HepG2 (cell line): Measurements from ENCODE around the gene PRSS27. TPM values are rescaled to one million over a fixed set of nuclear protein-coding genes. Genes with fewer than 3 reads are reported as not detected.
"Not testable (repeated sequence)": the region's sequence is repeated elsewhere in the genome, so short reads cannot be mapped to it uniquely, and the experiment has no call there.

ENCODE experiments used
- ATAC-seq: fragments of 200-7000 bp; cut with Tn5 transposase; 3 replicates; pipeline ENCODE4 v1.9.1; 2020; ENCODE audit warnings: mild to moderate bottlenecking, moderate library complexity
- BruUV-seq: library from RNA; stranded (reverse); fragments of 400-500 nt; replicated peaks from 2 replicates; lab custom pipeline; 2021; lab: Mats Ljungman, UMichigan
- CTCF ChIA-PET: fragments of 300-600 bp; formaldehyde crosslinking; extraction: SDS; loops from one replicate; lab custom pipeline; 2021; ENCODE audit warnings: low total read pairs, inconsistent platforms, low intra/inter-chr PET ratio; lab: Yijun Ruan, JAX
- POLR2A ChIA-PET: fragments of 350-600 bp; sonication (Branson Sonifier 250); formaldehyde crosslinking; loops from one replicate; lab custom pipeline; 2020; ENCODE audit warnings: antibody characterized with exemption, inconsistent platforms; lab: Yijun Ruan, JAX
- DNase-seq: peaks from one replicate; pipeline ENCODE4 v3.0.0-alpha.2; 2015; ENCODE audit warnings: low spot score
- FAIRE-seq: peaks from 3 replicates; lab custom pipeline; 2011; peaks lifted over from hg19 to GRCh38; lab: Jason Lieb, UNC
- H2AFZ ChIP-seq: one replicate; pipeline ENCODE4 v1.6.1; 2011; ENCODE audit warnings: low read length, inconsistent platforms
- H3K27ac ChIP-seq: fragments of 300-600 bp; 3 replicates; pipeline ENCODE4 v1.8.0; 2011; ENCODE audit warnings: mixed run types, mild to moderate bottlenecking, mixed read lengths, low read length, inconsistent platforms; ENCODE audit not compliant: insufficient read depth; ENCODE audit errors: extremely low read length
- H3K27me3 ChIP-seq, 2 experiments: fragments of 200-600 bp in 1 of 2; 2 replicates in 1 of 2; 3 replicates in 1 of 2; pipeline versions ENCODE4 v1.6.0 to v1.8.0; 2011; ENCODE audit warnings: low read length in 2 of 2, mild to moderate bottlenecking in 2 of 2, moderate library complexity in 2 of 2, inconsistent platforms in 1 of 2; ENCODE audit not compliant: insufficient read depth in 2 of 2, control insufficient read depth in 1 of 2
- H3K36me3 ChIP-seq, 2 experiments: fragments of 200-600 bp in 1 of 2; replicated peaks in 1 of 2; 2 replicates in 1 of 2; 3 replicates in 1 of 2; pipeline versions ENCODE4 v1.5.1 to v1.8.0; 2011; ENCODE audit warnings: low read length in 2 of 2, inconsistent platforms in 1 of 2; ENCODE audit not compliant: insufficient read depth in 2 of 2, control insufficient read depth in 1 of 2
- H3K4me1 ChIP-seq: 2 replicates; pipeline ENCODE4 v1.5.1; 2012; ENCODE audit warnings: low read length, inconsistent platforms; ENCODE audit not compliant: insufficient read depth
- H3K4me2 ChIP-seq: 2 replicates; pipeline ENCODE4 v1.6.0; 2011; ENCODE audit warnings: low read depth, low read length, inconsistent platforms
- H3K4me3 ChIP-seq, 3 experiments: fragments of 200-600 bp in 1 of 3; sonication (generic), shearing (Covaris generic) in 1 of 3; replicated peaks in 1 of 3; 2 replicates each; pipeline ENCODE4 v1.5.1; 2011 to 2016; ENCODE audit warnings: low read length in 3 of 3, inconsistent platforms in 2 of 3, low read depth in 2 of 3, mild to moderate bottlenecking in 2 of 3, control low read depth in 1 of 3, mixed read lengths in 1 of 3; ENCODE audit not compliant: insufficient read depth in 1 of 3
- H3K79me2 ChIP-seq: one replicate; pipeline ENCODE4 v1.6.1; 2011; ENCODE audit warnings: low read length, inconsistent platforms; ENCODE audit not compliant: insufficient read depth
- H3K9ac ChIP-seq: 2 replicates; pipeline ENCODE4 v1.6.0; 2011; ENCODE audit warnings: mild to moderate bottlenecking, low read depth, low read length, inconsistent platforms; ENCODE audit not compliant: insufficient read depth
- H3K9me3 ChIP-seq: 2 replicates; pipeline ENCODE4 v1.5.1; 2012; ENCODE audit warnings: mild to moderate bottlenecking, low read length
- H4K20me1 ChIP-seq: 2 replicates; pipeline ENCODE4 v1.6.0; 2011; ENCODE audit warnings: inconsistent platforms, mild to moderate bottlenecking, low read length, moderate library complexity; ENCODE audit not compliant: insufficient read depth
- ERF ChIP-seq: IDR thresholded peaks from 2 replicates; pipeline ENCODE4 v1.6.1; 2018; ENCODE audit warnings: missing biosample characterization, missing genetic modification reagents
- KDM2A ChIP-seq: sonication (generic); formaldehyde crosslinking; IDR thresholded peaks from 2 replicates; pipeline ENCODE4 v1.4.0; 2020; ENCODE audit warnings: low read depth, missing genetic modification reagents, borderline replicate concordance
- STAG1 ChIP-seq: sonication (generic); formaldehyde crosslinking; IDR thresholded peaks from 2 replicates; pipeline ENCODE4 v1.4.0; 2020; ENCODE audit warnings: missing genetic modification reagents
- ZFY ChIP-seq: sonication (generic); formaldehyde crosslinking; IDR thresholded peaks from 2 replicates; pipeline ENCODE4 v1.4.0; 2020; ENCODE audit warnings: missing genetic modification reagents
- WGBS: methylation state at CpG from one replicate; pipeline ENCODE4 v1.1.6; 2017; ENCODE audit warnings: low lambda C conversion rate; 5-methylcytosine and 5-hydroxymethylcytosine counted together
- in situ Hi-C: cut with HindIII; loops from 2 replicates; pipeline ENCODE4 v1.10.0; 2017; ENCODE audit warnings: low pct_unique_long_range_greater_than_20kb; ENCODE audit not compliant: extremely low pct_ligation_motif_present
- intact Hi-C: fragments of 100-400 bp; cut with micrococcal nuclease; formaldehyde crosslinking; loops from one replicate; pipeline ENCODE4 v1.10.0; 2022; ENCODE audit not compliant: unreplicated experiment
- polyA plus RNA-seq, 8 experiments: library from polyadenylated mRNA; depleted of rRNA in 3 of 8; stranded (reverse) in 7 of 8; unstranded in 1 of 8; fragments of >200 nt; fragmentation: Illumina TruSeq in 4 of 8; extraction: Trizol in 4 of 8; gene quantifications; 2 replicates each; pipeline versions ENCODE4 v1.2.1 to v1.2.3, GENCODE V29; 2011 to 2016; ENCODE audit warnings: low read depth in 4 of 8, missing spikeins in 1 of 8, mixed read lengths in 1 of 8; ENCODE audit not compliant: insufficient read depth in 1 of 8
- total RNA-seq, 5 experiments: library from RNA; depleted of rRNA; stranded (reverse); fragments of >200 nt; fragmentation: Illumina TruSeq; extraction: Trizol; gene quantifications; 2 replicates each; pipeline ENCODE4 v1.2.3, GENCODE V29; 2016; ENCODE audit warnings: low read depth in 1 of 5
- TF ChIP-seq, protein P1 (sequence below): sonication (generic); formaldehyde crosslinking; IDR thresholded peaks from 2 replicates; pipeline ENCODE4 v1.5.0; 2020; ENCODE audit warnings: mild to moderate bottlenecking, missing genetic modification reagents, moderate library complexity
- TF ChIP-seq, protein P2 (sequence below), 2 experiments: sonication (generic) in 1 of 2; formaldehyde crosslinking in 1 of 2; IDR thresholded peaks; 2 replicates each; pipeline versions ENCODE4 v1.4.0 to v1.6.1; 2018 to 2020; ENCODE audit warnings: missing genetic modification reagents in 2 of 2, borderline replicate concordance in 1 of 2, low read depth in 1 of 2, mild to moderate bottlenecking in 1 of 2, missing biosample characterization in 1 of 2
- TF ChIP-seq, protein P3 (sequence below): sonication (generic); formaldehyde crosslinking; IDR thresholded peaks from 2 replicates; pipeline ENCODE4 v1.5.1; 2020; ENCODE audit warnings: mild to moderate bottlenecking, missing genetic modification reagents, moderate library complexity

Gene PRSS27
- total and polyA plus RNA-seq, 2 of the 13 experiments (the other 11 are each of a cell fraction or from before 2014, with no cell fraction given): 0.20 to 0.73 TPM

DNA sequence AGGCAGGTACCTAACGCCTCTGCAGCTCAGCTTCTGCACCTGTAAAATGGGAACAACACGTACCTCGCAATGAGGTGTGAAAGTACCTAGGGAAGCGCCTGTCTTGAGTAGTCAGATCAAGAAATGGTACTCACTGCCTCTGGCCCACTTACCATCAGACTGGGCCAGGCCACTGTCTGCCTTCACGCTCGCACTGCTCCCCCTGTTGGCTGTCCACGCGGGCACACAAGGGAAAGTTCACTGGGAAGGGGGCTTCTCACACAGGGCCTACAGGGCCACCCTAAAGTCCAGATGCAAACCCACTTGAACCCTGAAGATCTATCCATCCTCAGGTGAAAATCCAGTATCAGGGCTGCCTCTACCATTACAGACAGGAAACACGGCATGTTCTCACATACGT is 48.8 kb downstream of the PRSS27 start:
- intact Hi-C loops, DNase-seq, H3K4me2 ChIP-seq, BruUV-seq, H4K20me1 ChIP-seq, H3K27ac ChIP-seq, H3K36me3 ChIP-seq, in situ Hi-C loops, CTCF ChIA-PET, H3K4me3 ChIP-seq, H3K27me3 ChIP-seq, H2AFZ ChIP-seq, H3K9me3 ChIP-seq, POLR2A ChIA-PET, H3K9ac ChIP-seq: not testable (repeated sequence)
- H3K4me1 ChIP-seq: peaks cover 29% of the 10 kb centered on the region
- TF ChIP-seq STAG1: peak; percentile 15; the same call in 1 of the 2 replicates
- TF ChIP-seq, protein P1, sequence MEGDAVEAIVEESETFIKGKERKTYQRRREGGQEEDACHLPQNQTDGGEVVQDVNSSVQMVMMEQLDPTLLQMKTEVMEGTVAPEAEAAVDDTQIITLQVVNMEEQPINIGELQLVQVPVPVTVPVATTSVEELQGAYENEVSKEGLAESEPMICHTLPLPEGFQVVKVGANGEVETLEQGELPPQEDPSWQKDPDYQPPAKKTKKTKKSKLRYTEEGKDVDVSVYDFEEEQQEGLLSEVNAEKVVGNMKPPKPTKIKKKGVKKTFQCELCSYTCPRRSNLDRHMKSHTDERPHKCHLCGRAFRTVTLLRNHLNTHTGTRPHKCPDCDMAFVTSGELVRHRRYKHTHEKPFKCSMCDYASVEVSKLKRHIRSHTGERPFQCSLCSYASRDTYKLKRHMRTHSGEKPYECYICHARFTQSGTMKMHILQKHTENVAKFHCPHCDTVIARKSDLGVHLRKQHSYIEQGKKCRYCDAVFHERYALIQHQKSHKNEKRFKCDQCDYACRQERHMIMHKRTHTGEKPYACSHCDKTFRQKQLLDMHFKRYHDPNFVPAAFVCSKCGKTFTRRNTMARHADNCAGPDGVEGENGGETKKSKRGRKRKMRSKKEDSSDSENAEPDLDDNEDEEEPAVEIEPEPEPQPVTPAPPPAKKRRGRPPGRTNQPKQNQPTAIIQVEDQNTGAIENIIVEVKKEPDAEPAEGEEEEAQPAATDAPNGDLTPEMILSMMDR: peak; percentile 43
- H3K79me2 ChIP-seq: peaks cover 11% of the 10 kb centered on the region
- ATAC-seq (peak; percentile 53), FAIRE-seq (peak; percentile 58)
- WGBS: 81% methylated on average over 2 of the region's 10 CpGs

DNA sequence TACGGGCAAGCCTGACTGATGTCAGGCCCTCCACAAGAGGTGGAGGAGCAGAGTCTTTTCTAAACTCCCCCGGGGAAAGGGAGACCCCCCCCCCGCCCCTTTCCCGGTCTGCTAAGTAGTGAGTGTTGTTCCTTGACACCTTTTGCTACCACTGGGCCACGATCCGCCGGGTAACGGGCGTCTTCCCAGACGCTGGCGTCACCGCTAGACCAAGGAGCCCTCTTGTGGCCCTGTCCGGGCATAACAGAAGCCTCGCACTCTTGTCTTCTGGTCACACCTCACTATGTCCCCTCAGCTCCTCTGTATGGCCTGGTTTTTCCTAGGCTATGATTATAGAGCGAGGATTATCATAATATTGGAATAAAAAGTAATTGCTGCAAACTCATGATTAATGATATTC is 50.0 kb downstream of the PRSS27 start:
- peak; percentile 28 for DNase-seq
- BruUV-seq, H3K27me3 ChIP-seq, intact Hi-C loops, H2AFZ ChIP-seq, H3K4me3 ChIP-seq, H3K9me3 ChIP-seq, H3K9ac ChIP-seq, FAIRE-seq, CTCF ChIA-PET, H3K36me3 ChIP-seq, H4K20me1 ChIP-seq, in situ Hi-C loops, H3K27ac ChIP-seq, ATAC-seq: not testable (repeated sequence)
- Histone ChIP-seq H3K4me1 (peaks cover 19% of the 10 kb centered on the region), H3K4me2 (0 out of 2 replicates have a peak overlapping the region, but pooled peaks have one; percentile 32), H3K79me2 (peaks cover 11% of the 10 kb centered on the region)
- WGBS: 12% methylated on average over 12 of the region's 15 CpGs
- POLR2A ChIA-PET: interaction anchor here (0.6 kb wide), 1 partner anchor 72 kb away, joined by 3 read pairs; no protein-coding TSS in a partner anchor
- peak; percentile 40; the same call in 1 of the 2 replicates for TF ChIP-seq ZFY
- peak; percentile 49; the same call in 1 of the 2 replicates for TF ChIP-seq KDM2A (CRISPR knock-in tag)
- TF ChIP-seq, protein P2, sequence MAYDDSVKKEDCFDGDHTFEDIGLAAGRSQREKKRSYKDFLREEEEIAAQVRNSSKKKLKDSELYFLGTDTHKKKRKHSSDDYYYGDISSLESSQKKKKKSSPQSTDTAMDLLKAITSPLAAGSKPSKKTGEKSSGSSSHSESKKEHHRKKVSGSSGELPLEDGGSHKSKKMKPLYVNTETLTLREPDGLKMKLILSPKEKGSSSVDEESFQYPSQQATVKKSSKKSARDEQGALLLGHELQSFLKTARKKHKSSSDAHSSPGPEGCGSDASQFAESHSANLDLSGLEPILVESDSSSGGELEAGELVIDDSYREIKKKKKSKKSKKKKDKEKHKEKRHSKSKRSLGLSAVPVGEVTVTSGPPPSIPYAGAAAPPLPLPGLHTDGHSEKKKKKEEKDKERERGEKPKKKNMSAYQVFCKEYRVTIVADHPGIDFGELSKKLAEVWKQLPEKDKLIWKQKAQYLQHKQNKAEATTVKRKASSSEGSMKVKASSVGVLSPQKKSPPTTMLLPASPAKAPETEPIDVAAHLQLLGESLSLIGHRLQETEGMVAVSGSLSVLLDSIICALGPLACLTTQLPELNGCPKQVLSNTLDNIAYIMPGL (CRISPR knock-in tag; IDR thresholded peaks at IDR 0.05; ENCODE audit: borderline replicate concordance in 1 of 2, low read depth in 1 of 2): peak; percentile 23 to 57; a peak in 1 of 4 replicates
- TF ChIP-seq, protein P3, sequence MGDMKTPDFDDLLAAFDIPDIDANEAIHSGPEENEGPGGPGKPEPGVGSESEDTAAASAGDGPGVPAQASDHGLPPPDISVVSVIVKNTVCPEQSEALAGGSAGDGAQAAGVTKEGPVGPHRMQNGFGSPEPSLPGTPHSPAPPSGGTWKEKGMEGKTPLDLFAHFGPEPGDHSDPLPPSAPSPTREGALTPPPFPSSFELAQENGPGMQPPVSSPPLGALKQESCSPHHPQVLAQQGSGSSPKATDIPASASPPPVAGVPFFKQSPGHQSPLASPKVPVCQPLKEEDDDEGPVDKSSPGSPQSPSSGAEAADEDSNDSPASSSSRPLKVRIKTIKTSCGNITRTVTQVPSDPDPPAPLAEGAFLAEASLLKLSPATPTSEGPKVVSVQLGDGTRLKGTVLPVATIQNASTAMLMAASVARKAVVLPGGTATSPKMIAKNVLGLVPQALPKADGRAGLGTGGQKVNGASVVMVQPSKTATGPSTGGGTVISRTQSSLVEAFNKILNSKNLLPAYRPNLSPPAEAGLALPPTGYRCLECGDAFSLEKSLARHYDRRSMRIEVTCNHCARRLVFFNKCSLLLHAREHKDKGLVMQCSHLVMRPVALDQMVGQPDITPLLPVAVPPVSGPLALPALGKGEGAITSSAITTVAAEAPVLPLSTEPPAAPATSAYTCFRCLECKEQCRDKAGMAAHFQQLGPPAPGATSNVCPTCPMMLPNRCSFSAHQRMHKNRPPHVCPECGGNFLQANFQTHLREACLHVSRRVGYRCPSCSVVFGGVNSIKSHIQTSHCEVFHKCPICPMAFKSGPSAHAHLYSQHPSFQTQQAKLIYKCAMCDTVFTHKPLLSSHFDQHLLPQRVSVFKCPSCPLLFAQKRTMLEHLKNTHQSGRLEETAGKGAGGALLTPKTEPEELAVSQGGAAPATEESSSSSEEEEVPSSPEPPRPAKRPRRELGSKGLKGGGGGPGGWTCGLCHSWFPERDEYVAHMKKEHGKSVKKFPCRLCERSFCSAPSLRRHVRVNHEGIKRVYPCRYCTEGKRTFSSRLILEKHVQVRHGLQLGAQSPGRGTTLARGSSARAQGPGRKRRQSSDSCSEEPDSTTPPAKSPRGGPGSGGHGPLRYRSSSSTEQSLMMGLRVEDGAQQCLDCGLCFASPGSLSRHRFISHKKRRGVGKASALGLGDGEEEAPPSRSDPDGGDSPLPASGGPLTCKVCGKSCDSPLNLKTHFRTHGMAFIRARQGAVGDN (CRISPR knock-in tag): peak; percentile 47
- 0 out of 2 replicates have a peak, but pooled peaks have one; percentile 17 for TF ChIP-seq ERF (CRISPR knock-in tag)
